CD4-positive, alpha-beta T cell treated with Interleukin-17A for 4 hours (primary cell): Measurements from ENCODE around the gene OAT.

Experiments used
- DNase-seq: peaks from one replicate; pipeline ENCODE4 v3.0.0-alpha.2; 2020; ENCODE audit warnings: mixed read lengths

Gene OAT

DNA sequence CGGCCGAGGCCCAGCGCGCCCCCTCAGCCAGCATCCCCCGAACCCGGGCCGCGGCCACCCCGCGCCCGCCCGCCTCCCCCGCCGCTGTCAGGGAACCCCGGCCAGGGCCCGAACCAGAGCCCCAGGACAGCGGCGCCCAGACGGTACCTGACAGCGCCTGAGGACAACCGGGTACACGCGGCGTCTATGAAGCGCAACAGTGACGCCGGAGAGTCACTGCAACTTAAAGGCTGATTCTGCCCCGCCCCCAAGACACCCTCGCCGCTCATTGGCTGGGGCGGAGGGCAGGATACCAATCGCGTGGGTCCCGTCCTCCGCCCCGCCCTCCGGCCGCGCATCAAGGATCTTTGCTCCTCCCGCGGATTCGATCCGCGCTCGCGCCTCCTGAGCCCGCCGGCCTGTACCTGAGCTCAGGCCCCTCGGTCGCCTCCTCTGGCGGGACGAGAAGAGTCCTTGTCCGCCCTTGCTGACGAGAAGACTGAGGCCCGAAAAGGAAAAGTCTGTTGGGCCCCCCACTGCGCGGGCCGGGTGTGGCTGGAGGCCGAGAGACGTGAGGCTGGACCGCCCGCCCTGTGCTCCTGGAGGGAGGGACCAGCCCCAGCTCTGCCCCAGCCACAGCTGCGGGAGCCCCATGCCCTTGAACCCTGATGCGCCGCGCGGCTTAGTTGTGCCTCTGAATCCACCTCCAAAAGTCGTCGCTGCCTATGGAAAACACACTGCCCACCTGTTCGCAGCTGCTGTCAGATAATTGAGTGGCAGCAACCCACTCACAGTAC is at the start of gene OAT:
Gene OAT, minus strand, starts transcription at position 198 of the 776 bp plus-strand sequence. CDS start 6,752 bp downstream, outside the sequence.
- peak; percentile 98 for DNase-seq

GRCh38 chr10:124467165-124467564 is 48.4 kb upstream of the OAT start:
- DNase-seq = no peak

- DNase-seq = no peak
Measured at GRCh38 chr10:124465777-124466488, 47.2 kb upstream of the OAT start.

DNA sequence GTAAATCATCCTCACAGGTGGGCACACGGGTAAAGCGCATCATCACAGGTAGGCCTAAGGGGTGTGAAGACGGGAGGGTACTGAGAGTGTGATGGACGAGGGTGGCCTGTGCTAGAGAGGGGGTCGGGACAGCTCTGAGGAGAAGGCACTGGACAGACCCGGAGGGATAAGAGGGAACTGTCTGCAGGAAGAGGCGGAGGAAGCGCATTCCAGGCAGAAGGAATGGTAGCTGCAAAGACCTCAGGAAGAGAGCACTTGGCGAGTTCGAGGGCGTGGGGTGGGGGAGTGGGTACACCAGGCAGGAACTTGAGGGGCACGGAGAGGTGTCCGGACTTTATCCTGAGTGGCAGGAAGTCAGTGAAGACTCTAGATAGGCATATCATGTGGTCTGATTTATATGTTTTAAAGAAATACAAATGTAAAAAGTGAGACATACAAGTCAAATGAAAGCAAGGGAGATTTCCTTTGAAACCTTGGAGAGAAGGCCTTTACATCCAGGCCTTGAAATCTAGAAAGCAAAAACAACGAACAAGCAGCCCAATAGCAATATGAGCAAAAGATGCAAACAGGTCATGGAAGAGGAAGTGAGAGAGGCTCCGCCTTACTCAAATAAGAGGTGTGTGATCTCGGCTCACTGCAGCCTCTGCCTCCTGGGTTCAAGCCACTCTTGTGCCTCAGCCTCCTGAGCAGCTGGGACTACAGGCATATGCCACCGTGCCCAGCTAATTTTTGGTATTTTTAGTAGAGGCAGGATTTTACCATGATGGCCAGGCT is 46.5 kb upstream of the OAT start:
- DNase-seq = peak; percentile 35

DNA sequence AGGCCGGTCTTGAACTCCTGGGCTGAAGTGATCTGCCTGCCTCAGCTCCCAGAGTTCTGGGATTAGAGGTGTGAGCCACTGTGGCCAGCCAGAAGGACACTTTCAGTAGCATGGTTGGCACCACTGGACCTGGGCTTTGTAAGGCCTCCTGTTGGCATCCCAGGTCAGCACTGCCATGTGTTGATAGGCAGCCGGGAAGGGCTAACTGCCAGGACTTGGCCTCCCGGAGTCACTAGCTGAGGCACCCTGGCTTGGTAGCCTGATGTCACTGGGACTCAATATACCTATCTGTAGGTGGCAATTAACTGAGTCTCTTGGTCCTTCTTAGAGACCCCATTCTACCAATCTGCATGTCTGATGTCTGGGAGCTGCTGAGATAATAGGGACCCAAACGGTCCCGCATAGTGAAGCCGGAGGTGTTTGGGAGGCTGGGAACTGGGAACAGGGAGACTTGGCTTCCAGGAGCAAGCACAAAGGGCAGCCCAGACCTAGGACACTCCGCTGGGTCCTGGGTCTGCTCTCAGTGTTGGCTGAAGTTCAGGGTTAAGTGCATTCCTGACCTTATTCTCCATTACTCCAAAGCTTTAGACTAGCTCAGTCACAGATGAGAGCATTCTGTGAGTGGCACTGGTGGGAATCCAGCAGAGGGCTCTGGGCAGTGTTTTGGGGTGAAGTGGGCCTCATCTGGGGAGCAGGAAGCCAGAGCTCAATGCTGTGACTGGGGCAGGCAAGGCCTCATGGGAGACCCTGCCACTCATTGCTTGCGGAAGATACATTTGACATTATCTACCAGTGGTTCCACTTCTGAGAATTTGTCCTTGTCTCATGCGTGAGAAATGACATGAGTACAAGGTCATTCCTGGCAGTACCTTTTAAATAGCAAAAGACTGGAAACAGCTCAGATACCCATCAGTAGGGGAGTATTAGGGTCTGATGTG is 45.6 kb upstream of the OAT start:
- no peak for DNase-seq

GRCh38 chr10:124462348-124462695 is 43.6 kb upstream of the OAT start:
- DNase-seq = no peak

DNA sequence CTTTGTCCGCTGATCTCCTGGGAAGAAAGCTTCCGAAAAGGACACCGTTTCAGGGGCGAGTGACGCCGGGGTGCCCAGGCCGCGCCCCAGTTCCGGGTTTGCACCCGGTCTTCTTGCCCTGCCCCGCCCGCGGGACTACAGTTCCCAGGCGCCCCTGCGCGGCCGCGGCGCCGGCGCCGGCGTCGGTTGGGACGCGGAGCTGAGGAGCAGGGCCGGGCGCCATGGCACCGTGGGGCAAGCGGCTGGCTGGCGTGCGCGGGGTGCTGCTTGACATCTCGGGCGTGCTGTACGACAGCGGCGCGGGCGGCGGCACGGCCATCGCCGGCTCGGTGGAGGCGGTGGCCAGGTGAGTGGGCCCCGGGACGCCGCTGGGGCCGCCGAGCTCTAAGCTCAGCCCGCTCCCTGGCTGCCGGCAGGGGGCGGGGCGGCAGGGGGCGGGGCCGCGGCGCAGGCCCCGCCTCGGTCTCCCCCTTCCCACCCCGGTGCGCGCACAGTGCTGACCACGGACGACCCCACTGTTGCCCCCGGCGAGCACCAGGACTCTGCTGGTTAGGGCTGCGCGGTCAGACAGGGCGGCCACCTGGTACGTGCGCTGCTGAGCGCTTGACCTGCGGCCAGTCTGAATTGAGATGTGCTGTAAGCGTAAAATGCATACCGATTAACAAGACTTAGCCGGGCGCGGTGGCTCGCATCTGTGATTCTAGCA is 43.1 kb upstream of the OAT start, which contains the start of gene LHPP:
Gene LHPP, plus strand, starts transcription at position 182 of the 706 bp plus-strand sequence. Its CDS starts 40 bp downstream, at position 222.
- DNase-seq = peak; percentile 91

DNA sequence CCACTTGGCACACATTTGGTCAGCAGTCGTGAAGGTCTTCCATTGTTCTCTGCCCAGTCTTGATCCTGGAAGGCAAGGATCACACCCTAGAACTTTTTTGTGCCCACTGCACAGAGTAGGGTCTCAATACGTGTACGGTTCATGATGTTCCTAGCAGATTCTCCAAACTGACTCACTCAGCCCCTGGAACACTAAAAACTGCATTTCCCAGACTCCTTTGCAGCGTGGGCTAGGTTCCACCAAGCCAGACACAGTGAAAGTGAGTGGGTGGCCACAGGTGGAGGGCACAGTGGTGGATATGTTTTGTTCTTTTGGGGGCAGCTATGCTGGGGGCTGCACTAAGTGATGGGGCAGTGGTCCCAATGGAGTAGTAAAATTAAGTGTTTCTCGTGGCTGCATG is 41.4 kb upstream of the OAT start:
- DNase-seq = no peak

DNA sequence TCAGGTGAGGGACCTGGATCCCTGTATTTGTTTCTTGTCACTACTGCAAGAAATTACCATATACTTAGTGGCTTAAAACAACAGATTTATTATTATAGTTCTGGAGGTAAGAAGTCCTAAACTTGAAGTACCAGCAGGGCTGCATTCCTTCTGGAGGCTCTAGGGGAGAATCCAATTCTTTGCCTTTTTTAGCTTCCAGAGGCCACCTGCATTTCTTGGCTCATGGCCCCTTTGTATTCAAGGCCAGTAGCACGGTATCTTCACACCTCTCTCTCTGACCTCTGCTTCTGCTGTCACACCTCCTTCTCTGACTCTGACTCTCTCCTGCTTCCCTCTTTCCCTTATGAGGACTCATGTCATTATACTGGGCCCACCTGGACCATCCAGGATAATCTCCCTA is 40.7 kb upstream of the OAT start:
- DNase-seq = no peak

DNA sequence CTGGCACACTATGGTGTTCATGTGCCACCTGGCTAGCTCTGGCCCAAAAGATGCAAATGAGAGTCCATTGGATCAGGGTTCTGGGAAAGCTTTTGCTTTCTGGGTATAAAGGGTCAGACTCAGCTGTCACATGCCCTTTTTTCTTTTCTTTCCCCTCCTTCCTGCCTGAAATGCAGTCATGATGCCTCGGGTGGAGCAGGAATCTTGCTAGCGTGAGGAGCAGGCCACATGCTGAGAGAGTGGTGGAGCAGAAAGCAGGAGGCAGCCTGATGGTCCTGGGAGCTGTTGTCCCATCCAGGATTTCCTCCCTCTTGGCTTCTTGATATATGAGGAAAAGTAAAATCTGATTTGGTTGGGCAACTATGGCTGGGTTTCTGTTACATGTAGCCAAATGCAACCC is 40.2 kb upstream of the OAT start:
- DNase-seq = no peak

DNA sequence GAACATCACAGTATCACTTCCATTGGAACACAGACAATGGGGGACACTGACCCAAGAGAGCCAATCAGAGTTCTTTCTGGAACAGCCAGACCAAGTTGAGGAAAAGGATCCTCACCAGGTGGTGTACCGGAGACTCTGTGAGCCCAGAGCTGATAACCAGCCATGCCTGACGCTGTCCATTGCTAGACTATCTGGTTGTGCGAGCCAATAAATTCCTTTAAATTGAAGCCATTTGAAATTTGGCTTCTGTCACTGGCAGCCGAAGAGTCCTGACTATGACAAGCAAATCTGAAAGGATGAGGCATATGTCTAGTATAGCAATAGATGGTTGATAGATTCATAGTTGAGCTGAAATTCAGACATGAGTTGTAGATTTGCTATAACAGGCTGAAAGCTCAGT is 39.8 kb upstream of the OAT start:
- no peak for DNase-seq

DNA sequence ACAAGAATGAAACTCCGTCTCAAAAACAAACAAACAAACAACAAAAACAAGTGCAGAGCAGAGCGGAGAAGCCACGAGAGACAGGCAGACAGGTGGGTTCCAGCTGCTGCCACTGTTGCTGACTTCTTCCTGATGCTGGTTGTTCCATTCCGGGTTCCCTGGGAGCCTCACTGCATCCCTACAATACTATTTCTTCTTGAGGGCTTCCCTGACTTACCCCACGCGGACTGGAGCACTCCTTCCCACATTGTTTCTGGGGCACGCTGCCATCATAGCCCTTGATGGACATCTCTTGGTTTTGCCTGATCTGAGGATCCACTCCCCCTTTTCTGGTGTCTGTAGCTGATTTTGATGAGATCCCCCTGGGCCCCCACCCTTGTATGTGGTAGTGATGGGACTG is 36.7 kb upstream of the OAT start:
- no peak for DNase-seq

DNA sequence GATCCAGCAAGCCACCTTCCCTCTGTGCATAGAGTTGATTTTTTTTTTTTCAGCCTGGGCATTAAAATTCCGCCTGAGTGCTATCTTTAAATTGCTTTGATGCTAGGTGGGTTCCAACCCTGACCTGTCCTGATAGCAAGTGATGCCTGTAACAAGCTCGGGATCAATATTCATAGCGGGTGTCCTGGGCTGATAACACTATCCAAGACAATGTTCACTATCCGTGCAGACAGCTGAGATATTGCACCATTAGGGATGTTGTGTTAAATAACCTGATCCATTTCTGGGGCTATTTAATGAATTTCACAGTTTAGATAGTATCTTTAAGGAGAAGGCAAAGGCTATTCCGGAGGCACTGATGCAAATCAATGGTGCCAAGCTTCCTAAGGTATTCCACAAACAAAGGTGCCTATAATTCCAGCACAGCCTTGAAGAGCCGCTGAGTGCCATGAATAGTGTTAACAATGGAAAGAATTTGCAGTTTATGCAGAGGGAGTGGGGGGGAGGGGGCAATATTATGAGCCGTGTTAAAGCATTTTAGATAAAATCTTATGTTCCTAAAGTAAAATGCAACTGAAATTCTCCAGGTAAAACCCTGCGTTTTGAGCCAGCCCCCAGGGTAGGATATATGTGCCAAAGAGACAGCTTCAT is 35.4 kb upstream of the OAT start:
- no peak for DNase-seq

DNA sequence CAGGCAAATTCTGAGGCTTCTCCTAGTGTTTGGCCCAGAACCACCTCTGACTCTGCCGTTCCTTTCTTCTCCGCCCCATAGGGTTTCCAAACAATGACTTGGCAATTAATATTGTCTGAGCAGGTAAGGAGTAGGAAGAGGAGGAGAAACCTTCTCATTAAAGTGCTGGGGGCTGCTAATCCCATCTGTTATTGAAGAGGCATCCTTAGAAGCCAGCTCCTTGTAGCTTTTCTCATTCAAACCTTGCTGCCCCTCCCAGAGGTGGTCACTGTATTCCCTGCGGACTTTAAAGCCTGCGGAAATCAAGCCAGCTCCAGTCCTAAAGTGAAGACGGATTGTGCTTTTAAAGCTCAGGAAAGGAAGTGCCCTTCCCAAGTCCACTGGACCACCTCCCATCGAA is 32.6 kb upstream of the OAT start:
- DNase-seq = no peak

- no peak for DNase-seq
Measured at GRCh38 chr10:124450783-124451057, 32.0 kb upstream of the OAT start.

DNA sequence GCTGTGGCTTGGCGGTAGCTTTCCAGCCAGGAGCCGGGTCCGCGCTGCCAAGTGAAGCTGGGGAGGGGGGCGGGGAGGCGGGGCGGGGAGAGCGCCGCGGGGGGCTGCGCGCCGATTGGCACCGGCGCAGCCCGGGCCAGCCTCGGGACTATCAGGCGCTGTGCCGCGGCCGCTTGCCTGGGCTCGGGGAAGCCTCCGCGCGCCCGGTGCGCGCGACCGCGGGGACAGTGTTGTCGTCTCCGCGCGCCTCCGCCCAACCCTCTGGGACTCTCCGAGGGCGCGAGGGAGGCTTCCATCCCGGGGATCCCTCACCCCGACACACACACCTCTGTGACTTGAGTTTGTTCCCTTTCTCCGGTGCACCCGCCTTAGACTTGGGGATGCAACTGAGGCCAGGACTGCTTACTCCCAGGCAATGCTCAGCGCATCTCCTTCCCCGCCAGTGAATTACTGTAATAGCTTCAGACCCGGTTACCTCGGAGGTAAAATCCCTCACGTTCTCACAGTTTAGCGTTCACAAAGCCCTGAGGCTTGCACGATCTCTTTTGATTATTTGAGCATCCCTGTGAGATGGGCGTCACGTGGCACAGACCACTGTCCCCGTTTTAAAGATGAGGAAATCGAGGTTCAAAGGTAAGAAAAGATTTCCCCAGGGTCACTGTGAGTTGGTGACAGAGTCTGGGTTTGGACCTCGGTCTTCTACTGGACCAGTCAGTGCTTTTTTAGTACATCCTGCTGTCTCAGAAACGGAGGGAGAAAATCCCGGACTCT is 31.5 kb upstream of the OAT start, which contains the start of gene NKX1-2:
Gene NKX1-2, minus strand, starts transcription at position 24 of the 771 bp plus-strand sequence. CDS start 92 bp downstream, outside the sequence.
- DNase-seq = no peak

DNA sequence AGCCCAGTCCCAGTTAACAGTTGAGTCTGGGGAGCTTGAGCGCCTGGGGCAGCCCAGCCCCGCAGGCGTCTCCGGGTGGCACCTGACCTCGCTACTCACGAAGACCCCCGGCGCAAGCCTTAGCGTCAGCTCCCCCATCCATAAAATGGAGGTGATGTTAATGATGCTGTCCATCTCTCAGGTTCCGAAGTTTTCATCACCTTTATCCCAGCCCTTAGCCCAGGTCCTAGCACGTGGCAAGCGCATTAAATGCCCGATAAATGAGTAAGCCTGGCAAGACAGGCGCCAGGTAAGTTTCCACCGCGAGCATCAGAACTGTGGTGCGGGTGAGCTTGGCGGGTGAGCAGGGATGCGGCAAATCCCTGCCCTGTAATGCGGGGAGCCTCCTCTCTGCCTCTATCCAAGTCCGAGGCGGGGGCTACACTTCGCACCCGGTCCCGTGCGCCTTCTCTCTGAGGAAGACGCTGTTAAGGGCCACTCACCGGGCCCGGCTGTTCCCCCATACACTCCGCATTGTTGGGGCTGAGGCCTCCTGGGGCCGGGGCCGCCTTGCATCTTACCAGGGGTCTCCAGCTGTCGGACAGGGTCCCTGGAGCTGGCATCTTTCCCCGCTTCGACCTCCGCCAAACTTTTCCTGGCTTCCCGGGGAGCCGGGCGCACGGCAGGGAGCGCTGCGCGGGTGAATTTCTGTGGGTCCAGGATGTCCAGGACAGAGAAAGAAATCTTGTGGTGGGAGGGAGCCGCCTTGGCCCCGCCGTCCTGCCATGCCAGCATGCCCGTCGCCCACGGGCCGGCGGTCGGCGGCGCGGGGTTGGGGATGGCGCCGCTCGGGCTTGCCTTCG is 30.7 kb upstream of the OAT start:
- no peak for DNase-seq

DNA sequence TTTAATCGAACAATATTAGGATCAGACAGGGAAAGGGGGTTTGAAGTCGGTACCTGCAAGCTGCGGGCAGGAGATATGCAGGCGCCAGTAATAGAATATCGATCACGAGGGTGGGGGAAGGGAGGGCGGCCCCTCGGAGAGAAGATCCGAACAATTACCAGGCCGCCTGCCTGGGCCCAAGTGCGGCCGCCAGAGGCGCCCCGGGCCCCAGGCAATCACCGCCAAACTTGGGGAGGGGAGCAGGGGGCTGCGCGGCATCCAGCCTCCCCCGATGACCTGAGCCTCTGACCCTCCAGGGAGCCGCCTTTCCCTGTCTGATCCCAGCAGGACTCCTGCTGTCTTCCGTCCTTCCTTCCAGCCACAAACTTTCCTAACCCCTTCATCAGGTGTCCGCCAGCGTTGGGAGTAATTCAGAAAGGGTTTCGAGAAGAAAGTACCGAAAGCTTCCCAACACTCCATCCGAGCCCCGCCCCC is 30.0 kb upstream of the OAT start:
- DNase-seq = no peak

DNA sequence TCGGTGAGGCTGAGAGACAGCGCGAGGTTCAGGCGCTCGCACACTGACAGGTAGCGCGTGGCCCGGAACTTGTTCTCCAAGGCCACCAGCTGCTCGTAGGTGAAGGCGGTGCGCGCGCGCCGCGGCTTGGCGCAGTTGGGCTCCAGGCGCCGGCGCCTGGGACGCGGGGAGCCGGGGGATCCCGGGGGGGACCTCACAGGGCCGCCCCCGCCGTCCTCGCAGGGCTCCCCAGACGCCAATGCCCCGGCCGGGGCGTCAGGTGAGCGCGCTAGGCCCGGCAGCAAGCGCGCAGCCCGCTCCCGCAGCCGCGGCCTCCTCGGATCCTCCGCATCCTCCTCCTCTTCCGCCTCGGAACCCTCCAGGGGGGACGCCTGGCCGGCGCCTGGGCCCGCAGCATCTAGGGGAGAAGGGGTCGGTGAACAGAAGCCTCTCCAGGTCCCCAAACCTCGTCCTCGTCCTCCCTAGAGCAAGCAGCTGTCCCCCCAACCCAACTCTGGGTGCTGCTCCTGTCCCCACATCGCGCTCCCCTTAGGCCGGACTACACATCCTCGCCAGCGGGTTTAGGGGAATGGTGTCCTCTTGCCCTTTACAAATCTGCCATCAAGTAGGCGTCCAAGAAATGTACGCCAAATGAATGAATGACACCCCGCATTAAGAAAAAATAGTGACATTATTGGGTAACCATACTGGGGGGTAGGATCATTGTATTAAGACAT is 29.2 kb upstream of the OAT start:
- DNase-seq = no peak
